ENCODE results near the gene MOSMO. TPM values are rescaled to one million over a fixed set of nuclear protein-coding genes. Genes with fewer than 3 reads are reported as not detected.

Gene MOSMO
- total RNA-seq, result 10 to 100 TPM in 2 of 4 donors, 1 to 10 TPM in 2; 7.8 to 13.8 (median 10.5) TPM
- 10 to 100 TPM in 2 of 3 donors, 1 to 10 TPM in 1; 6.0 to 21.3 (median 11.3) TPM for polyA plus RNA-seq
- long read RNA-seq, donor 1, full-length matches to known transcripts, result 1 of 1 reads
- long read RNA-seq, donor 1, partial matches to known transcripts, result 0 of 1 reads
- long read RNA-seq, donor 1, other reads (novel, unspliced or antisense), result 0 of 1 reads
- long read RNA-seq, donor 2, full-length matches to known transcripts, result 5 of 9 reads
- long read RNA-seq, donor 2, partial matches to known transcripts, result 0 of 9 reads
- long read RNA-seq, donor 2, other reads (novel, unspliced or antisense), result 4 of 9 reads

GRCh38 chr16:22007509-22008214, at the start of gene MOSMO:
Gene MOSMO, plus strand, starts transcription at chr16:22008111. Its CDS starts 191 bp downstream, at chr16:22008302.
- ATAC-seq, result peak; percentile 89 to 94 (median 92)
- H3K36me3 ChIP-seq (ENCODE audit: insufficient read depth in 1 of 2, low read depth in 1 of 2), result no peaks in the 10 kb centered on the region
- no peaks in the 10 kb centered on the region for H3K27me3 ChIP-seq (ENCODE audit: insufficient read depth in 3 of 3, low read length in 2 of 3)
- peak; percentile 82 to 86 for DNase-seq
- TF ChIP-seq CTCF (IDR thresholded peaks at IDR 0.05), result no peak
- peak within 1 kb of the TSS; percentile 95 for H3K27ac ChIP-seq
- 0 to 1% (median 0%) methylated on average over 32 to 78 of the region's 78 CpGs for WGBS, 3 donors
- no peaks in the 10 kb centered on the region for H3K9me3 ChIP-seq
- intact Hi-C loops (cut with DNase I), result loop anchor here (2.0 to 5.0 kb wide), 2 partner anchors 65 to 290 kb away; partner anchors contain the start of gene POLR3E (in 1 of the 2)
- H3K4me1 ChIP-seq, result peaks cover 35% of the 10 kb centered on the region
- H3K4me3 ChIP-seq, result peak within 1 kb of the TSS; percentile 99

- H3K27ac ChIP-seq, result no peak overlapping the region
- no peak for ATAC-seq
- H3K36me3 ChIP-seq (ENCODE audit: insufficient read depth in 1 of 2, low read depth in 1 of 2), result peaks cover 19 to 90% of the 10 kb centered on the region in 2 donors
- H3K4me1 ChIP-seq, result peaks cover 26% of the 10 kb centered on the region
- WGBS, 3 donors, result 84 to 90% (median 89%) methylated on average over 3 of the region's 3 CpGs
- intact Hi-C loops (cut with DNase I), result loop anchor here (2.0 to 10.0 kb wide), 3 partner anchors 14 to 226 kb away; no protein-coding TSS in a partner anchor
- no peak for DNase-seq
- no peak for TF ChIP-seq CTCF (IDR thresholded peaks at IDR 0.05)
- H3K4me3 ChIP-seq, result no peak overlapping the region
- H3K27me3 ChIP-seq (ENCODE audit: insufficient read depth in 3 of 3, low read length in 2 of 3), result no peaks in the 10 kb centered on the region
- H3K9me3 ChIP-seq, result no peaks in the 10 kb centered on the region
Observed at GRCh38 chr16:21959050-21959449, 48.9 kb upstream of the MOSMO start.

GRCh38 chr16:21962475-21962874, 45.4 kb upstream of the MOSMO start:
- intact Hi-C loops (cut with DNase I), result no loop called here
- peaks cover 20 to 100% of the 10 kb centered on the region in 2 donors for H3K36me3 ChIP-seq (ENCODE audit: insufficient read depth in 1 of 2, low read depth in 1 of 2)

GRCh38 chr16:21963887-21964286, 44.0 kb upstream of the MOSMO start:
- intact Hi-C loops (cut with DNase I), result no loop called here
- WGBS, 3 donors, result 74 to 87% (median 81%) methylated on average over 3 of the region's 3 CpGs

More at GRCh38 chr16:21962475-21962874, 45.4 kb upstream of the MOSMO start:
- Histone ChIP-seq H3K4me1 (no peaks in the 10 kb centered on the region), H3K27ac (no peak overlapping the region), H3K27me3 (ENCODE audit: insufficient read depth in 3 of 3, low read length in 2 of 3) (no peaks in the 10 kb centered on the region), H3K9me3 (no peaks in the 10 kb centered on the region), H3K4me3 (no peak overlapping the region)
- ATAC-seq (no peak), DNase-seq (no peak)
- TF ChIP-seq CTCF (IDR thresholded peaks at IDR 0.05), result no peak
- 88 to 96% (median 92%) methylated on average over 5 of the region's 5 CpGs for whole genome bisulfite sequencing, 3 donors

More at GRCh38 chr16:21963887-21964286, 44.0 kb upstream of the MOSMO start:
- Histone ChIP-seq H3K4me3 (no peak overlapping the region), H3K9me3 (no peaks in the 10 kb centered on the region), H3K27ac (no peak overlapping the region), H3K27me3 (ENCODE audit: insufficient read depth in 3 of 3, low read length in 2 of 3) (no peaks in the 10 kb centered on the region), H3K4me1 (no peaks in the 10 kb centered on the region), H3K36me3 (ENCODE audit: insufficient read depth in 1 of 2, low read depth in 1 of 2) (peaks cover 19 to 100% of the 10 kb centered on the region in 2 donors)
- ATAC-seq (no peak), DNase-seq (no peak)
- TF ChIP-seq CTCF (IDR thresholded peaks at IDR 0.05), result no peak

All from psoas muscle (tissue), 8 donors.